GM12872 (cell line): Measurements from ENCODE around the gene DLX6.

Source experiments
- TF ChIP-seq, protein P1 (sequence below): IDR thresholded peaks from 3 replicates; pipeline ENCODE4 v1.5.1; 2011; ENCODE audit warnings: low read depth, mild to moderate bottlenecking, low read length, moderate library complexity; ENCODE audit not compliant: insufficient read depth

Gene DLX6

DNA sequence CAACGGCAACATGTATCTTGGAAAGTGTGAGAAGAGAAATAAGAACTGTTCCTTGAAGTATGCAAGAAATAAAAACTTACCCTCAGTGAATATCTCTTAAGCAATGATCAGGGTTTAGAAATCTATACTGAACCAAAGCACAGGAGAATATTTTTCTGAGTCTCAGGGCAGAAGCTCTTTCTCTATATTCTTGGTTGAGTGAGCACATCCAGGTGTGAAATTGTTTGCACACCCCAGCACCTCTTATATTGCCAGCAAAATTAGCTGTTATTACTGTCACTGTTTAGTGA, 8.4 kb downstream of the DLX6 start:
- TF ChIP-seq, protein P1, sequence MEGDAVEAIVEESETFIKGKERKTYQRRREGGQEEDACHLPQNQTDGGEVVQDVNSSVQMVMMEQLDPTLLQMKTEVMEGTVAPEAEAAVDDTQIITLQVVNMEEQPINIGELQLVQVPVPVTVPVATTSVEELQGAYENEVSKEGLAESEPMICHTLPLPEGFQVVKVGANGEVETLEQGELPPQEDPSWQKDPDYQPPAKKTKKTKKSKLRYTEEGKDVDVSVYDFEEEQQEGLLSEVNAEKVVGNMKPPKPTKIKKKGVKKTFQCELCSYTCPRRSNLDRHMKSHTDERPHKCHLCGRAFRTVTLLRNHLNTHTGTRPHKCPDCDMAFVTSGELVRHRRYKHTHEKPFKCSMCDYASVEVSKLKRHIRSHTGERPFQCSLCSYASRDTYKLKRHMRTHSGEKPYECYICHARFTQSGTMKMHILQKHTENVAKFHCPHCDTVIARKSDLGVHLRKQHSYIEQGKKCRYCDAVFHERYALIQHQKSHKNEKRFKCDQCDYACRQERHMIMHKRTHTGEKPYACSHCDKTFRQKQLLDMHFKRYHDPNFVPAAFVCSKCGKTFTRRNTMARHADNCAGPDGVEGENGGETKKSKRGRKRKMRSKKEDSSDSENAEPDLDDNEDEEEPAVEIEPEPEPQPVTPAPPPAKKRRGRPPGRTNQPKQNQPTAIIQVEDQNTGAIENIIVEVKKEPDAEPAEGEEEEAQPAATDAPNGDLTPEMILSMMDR, result no peak

DNA sequence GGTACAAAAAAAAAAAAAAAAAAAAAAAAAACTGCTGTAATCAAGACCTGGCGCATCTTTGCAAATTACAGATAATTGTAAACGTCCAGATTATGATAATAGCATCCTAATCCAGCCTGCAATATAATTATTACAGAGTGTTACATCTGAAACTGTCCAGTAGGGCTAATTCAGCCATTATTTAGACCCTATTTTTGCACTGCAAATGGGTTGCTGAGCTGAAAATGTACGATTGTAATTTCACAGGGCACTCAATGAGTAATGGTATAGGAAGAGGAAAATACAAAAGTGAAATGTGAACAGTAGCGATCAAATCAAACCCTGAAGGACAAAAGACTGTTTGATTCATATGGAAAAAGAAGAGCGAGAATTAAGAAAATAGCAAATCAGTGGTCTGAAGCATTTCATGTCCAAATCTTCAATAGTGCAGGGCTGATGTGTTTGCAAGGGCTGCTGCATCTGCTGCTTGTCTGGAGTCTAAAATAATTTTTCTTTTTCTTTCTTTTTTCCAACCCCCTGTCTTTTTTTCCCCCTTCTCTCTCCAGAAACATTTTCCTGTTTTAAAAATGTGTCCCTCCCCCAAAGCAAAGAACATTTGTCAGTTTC, 8.9 kb downstream of the DLX6 start:
- TF ChIP-seq, protein P1, result no peak

DNA sequence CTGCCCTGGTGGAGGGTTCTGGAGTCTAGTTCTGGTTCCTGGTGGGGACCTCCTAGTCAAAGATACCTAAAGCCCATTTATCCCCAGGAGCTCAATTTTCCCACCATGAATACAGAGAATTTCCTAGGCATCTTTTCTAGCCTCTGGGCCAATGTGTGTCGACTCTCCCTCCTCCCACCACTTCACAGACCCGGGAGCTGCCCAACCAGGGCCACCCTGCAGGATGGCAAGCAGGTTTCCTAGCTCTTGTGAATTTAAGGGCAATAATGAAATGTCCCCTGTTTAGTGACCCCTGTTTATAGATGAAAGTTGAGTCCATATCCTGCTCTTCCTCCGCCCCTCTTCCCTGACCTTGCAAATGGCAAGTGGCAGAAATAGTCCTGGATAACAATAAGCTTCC, 9.9 kb downstream of the DLX6 start:
- TF ChIP-seq, protein P1, result no peak

DNA sequence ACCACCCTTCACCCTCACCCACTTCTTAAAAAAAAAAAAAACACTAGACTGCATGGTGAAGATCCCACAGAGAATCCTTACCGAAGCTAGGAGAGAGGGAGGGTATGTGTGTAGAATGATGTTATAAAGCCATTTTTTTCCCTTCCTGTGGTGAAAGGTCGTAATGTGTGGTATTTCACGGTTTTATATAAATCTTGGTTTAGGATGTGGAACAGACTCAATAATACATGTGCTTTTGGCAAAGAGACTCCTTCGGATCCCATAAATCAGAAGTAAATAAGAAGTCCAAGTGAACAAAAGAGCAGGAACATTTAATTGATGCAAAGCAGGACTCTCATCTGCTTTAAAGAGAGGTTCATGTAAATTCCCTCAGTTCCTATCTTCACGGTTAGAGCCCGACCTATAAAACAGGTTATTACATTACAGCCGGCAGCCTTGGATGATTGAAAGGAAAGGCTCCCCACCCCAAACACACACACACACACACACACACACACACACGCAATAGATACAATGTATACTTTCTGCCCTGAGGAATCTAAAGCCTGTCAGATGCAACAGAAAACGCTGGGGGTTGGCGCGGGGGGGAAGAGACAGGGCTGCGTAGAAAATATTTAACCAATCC, 10.5 kb downstream of the DLX6 start:
- TF ChIP-seq, protein P1, result no peak

DNA sequence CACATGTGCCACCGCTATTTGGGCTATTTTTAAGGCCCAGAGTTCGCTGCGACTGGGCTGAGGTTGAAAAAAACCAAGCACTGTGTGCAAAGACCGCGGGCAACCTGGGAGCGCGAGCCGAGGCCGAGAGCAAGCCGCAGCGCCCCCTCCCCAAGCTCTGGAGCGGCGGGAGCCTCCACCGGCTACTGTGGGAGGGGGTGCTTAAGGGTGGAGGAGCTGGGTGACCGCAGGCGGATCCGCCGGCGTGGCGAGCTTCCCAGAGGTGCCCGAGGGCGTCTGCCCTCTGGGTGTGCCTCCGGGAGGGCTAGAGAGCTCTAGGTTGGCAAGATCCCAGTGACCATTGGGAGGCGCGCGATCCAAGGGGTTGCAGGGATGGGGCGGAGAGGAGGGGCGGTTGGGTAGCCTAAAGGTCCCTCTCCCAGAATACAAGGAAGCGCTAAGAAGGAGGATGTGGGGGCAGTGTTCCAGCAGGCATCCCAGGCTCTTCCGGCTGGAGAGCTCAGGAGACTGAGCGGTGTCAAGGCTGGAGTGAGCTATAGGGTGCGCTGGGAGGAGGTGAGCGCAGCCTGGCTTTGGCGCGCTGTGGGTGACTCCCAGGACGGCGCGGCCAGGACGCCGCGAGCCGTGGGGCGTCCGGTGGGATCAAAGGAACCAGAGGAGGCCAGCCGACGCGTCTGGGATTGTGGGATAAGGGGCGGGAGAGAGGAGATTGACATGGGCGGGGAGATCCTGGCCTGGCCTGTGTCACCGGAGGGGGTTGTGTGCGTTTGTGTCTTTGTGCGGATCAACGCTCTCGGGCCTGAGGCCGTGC, 11.2 kb downstream of the DLX6 start:
- TF ChIP-seq, protein P1, result no peak

DNA sequence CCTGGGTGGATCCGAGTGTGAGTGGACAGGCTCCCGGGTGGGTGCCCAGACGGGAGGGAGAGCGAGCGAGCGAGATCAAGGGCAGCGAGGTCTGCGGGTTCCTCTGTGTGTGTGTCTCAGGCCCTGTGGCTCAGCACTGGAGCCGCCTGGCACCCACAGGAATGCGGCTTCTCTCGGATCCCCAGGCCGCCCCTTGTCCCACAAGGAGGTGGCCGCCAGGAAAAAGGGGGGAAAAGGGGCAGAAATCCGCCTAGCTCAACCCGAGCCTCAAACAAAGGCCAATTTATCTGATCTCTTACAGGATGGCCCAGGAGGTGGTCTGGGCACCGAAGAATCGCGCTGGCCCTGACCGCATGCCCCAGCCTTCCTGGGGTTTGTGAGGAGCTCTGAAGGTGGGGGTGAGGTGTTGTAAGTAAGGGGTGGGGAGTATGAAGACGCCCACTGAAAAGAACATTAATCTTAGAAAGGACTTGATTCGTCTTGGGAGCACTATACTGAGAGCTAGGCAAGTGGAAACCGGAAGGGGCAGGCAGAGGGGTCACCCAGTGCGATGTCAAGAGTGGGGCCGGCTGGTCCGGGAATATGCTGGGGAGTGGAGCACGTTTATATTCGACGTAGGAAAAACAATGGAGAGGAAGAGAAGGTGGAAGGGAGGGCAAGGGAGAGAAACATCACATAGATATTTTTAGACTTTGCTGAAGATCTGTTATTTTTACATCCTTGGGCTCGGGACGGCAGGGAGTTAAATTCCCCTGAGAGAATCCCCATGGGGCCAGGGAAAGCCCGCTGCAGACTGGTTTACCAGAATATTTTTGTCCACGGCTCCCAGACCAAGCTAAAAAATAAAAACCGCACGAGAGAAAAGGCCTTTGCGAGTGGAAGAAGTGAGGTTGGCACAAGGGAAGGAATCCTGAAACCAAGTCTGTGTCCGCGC, 12.1 kb downstream of the DLX6 start:
- TF ChIP-seq, protein P1, result no peak

DNA sequence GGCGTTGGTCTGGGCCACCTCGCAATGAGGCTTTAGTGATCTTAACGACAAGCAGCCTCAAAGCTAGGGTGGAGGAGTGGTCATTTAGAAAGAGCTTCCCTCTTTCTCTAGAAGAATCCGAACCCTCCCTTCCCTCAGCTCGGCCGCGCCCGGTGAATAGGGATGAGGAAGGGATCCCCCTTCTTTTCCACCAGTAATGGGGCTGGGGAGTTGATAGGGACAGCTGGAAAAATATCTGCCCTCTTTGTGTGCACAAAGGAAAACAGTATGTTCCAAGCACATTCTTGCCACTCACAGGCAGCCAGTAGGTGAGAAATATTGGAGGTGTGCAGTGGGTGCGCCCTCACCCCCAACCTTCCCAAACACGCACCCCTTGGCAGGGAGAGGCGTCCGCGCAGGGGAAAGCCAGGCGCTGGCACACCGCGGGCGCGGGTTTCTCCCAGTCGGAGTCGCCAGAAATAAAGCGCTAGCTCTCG, 12.8 kb downstream of the DLX6 start:
- TF ChIP-seq, protein P1, result no peak
